COLO829 (cell line): ENCODE results near the gene PITPNC1.
"Not testable (repeated sequence)": the region's sequence is repeated elsewhere in the genome, so short reads cannot be mapped to it uniquely, and the experiment has no call there.

Experiments used
- DNase-seq: peaks from one replicate; pipeline ENCODE4 v3.0.0; 2012; ENCODE audit warnings: low spot score

PITPNC1 gene

DNA sequence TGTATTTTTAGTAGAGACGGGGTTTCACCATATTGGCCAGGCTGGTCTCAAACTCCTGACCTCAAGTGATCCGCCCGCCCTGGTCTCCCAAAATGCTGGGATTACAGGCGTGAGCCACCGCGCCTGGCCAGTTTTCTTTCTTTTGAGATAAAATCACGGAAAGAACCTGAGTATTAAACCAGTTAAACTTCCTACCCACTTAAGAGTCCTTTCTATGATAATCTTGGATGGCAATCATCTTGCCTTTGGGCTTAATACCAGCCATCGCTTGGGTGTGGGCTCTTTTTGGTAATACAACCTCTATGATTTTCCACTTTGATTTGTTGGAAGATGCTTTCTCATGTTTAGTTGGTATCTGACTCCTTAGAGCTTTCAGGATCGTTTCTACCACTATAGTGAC is 24.0 kb downstream of the PITPNC1 start:
- DNase-seq, result no peak

GRCh38 chr17:67401598-67402504 is 24.8 kb downstream of the PITPNC1 start:
- DNase-seq, result no peak

- DNase-seq, result no peak
Measured at GRCh38 chr17:67403065-67403464, 26.0 kb downstream of the PITPNC1 start.

DNA sequence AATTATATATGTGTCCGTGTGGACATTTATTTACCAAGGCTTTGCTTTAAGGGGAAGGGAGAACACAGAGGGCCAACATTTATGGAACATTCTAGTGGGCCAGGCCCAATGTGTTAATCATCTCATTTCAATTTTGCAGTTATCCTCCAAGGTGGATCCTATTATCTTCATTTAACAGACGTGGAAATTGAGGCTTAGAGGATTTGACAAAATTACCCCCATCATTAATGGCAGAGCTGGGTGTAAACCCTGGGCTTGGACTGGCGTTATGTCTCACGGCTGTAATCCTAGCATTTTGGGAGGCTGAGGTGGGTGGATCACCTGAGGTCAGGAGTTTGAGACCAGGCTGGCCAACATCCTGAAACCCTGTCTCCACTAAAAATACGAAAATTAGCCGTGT is 26.4 kb downstream of the PITPNC1 start:
- DNase-seq, result no peak

- DNase-seq, result not testable (repeated sequence)
Measured at GRCh38 chr17:67408455-67408830, 31.4 kb downstream of the PITPNC1 start.

GRCh38 chr17:67411397-67411796 is 34.3 kb downstream of the PITPNC1 start:
- no peak for DNase-seq

- DNase-seq, result no peak
Measured at GRCh38 chr17:67412032-67412431, 35.0 kb downstream of the PITPNC1 start.

GRCh38 chr17:67412941-67413340 is 35.9 kb downstream of the PITPNC1 start:
- DNase-seq, result no peak

- no peak for DNase-seq
Measured at GRCh38 chr17:67413388-67413787, 36.3 kb downstream of the PITPNC1 start.

DNA sequence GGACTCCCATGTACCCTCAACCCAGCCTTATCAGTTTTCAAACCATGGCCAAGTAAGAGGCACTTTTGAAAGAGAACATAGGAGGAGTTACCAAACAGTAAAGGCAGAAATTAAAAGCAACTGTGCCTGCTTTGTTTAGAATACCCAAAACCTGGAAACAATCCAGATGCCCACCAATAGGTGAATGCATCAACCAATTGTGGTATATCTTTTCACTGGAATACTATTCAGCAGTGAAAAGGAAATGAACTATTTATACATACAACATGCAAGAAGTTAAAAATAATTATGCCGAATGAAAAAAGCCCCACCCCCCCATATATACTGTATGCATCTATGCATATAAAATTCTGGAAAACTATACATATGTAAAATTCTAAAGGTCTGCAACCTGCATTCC is 37.0 kb downstream of the PITPNC1 start:
- no peak for DNase-seq

GRCh38 chr17:67414559-67414958 is 37.5 kb downstream of the PITPNC1 start:
- no peak for DNase-seq

DNA sequence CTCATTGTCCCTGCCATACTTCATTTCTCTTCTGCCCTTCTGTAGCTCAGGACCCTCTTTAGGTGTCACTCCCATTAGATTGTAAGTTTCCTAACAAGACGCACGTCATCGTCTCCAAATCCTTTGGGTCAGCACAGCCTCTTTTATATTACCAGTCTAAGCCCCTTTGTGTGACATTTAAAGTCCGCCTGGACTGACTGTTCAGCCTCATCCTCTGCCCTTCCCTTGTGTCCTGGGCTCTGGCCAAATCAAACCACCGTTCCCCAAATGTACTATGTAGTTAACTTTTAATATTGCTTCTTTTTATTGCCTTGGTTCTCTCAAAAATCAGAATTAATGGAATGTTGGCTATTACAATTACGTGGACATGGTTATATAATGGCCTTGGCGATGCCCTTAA is 38.2 kb downstream of the PITPNC1 start:
- no peak for DNase-seq

GRCh38 chr17:67417507-67417906 is 40.4 kb downstream of the PITPNC1 start:
- no peak for DNase-seq

- DNase-seq, result no peak
Measured at GRCh38 chr17:67420994-67421393, 43.9 kb downstream of the PITPNC1 start.

DNA sequence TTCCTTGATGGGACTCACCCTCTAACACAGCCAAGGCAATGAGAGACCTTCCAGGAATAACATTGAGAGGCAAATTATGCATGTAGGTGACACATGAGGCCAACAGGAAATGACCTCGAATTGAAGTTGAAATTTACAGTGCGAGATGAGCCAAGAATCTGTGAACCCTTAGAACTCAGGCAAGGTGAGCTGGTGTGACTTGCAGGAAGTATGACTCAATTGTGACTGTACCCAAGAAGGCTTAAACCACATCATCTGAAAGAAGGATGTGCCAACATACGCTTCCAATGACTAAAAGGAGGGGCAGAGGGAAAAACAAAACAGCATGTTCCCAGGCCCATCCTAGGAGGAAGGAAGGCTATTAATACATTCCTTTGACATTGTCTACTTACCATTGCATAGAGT is 44.8 kb downstream of the PITPNC1 start:
- DNase-seq, result peak; percentile 44

DNA sequence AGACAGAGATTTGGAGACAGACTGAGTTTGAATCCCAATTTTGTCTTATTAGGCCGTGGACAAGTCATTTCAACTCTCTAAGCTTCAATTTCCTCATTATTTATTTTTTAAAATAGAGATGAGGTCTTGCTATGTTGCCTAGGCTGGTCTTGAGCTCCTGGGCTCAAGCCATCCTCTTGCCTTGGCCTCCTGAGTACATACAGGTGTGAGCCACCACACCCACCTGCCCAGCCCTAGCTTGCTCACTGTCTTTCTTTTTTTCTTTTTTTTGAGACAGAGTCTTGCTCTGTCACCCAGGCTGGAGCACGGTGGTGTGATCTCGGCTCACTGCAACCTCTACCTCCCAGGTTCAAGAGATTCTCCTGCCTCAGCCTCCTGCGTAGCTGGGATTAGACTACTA is 45.2 kb downstream of the PITPNC1 start:
- not testable (repeated sequence) for DNase-seq

GRCh38 chr17:67422897-67423296 is 45.8 kb downstream of the PITPNC1 start:
- no peak for DNase-seq

DNA sequence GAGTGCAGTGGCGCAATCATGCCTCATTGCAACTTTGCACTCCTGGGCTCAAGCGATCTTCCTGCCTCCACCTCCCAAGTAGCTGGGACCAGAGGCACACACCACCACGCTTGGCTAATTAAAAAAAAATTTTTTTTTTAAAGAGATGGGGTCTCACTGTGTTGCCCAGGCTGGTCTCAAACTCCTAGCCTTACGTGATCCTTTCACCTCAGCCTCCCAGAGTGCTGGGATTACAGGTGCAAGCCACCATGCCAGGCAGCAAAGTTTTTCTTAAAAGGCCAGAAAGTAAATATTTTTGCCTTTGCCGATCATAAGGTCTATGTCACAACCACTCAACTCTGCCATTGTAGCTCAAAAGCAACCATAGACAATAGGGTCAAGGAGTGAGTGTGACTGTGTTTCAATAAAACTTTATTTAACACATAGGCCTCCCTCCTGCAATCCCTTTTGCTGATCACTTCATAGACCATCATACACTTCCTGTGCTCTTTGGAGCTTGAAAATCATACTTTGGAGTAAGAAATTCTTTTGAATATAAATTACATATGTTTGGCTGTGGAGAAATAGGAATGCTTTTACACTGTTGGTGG is 48.6 kb downstream of the PITPNC1 start:
- no peak for DNase-seq

- no peak for DNase-seq
Measured at GRCh38 chr17:67427424-67427823, 50.3 kb downstream of the PITPNC1 start.

- DNase-seq, result not testable (repeated sequence)
Measured at GRCh38 chr17:67430515-67430914, 53.4 kb downstream of the PITPNC1 start.

GRCh38 chr17:67431249-67432015 is 54.4 kb downstream of the PITPNC1 start:
- DNase-seq, result peak; percentile 76

GRCh38 chr17:67433248-67433924 is 56.3 kb downstream of the PITPNC1 start:
- no peak for DNase-seq
